Esophagus muscularis mucosa (tissue), 4 donors: ENCODE data around the gene HLA-DRB5. TPM values are rescaled to one million over a fixed set of nuclear protein-coding genes. Genes with fewer than 3 reads are reported as not detected.
A peak's percentile ranks its signal among the peaks of the same experiment; 100 is the strongest.
"Not testable (repeated sequence)": the region's sequence is repeated elsewhere in the genome, so short reads cannot be mapped to it uniquely, and the experiment has no call there.

Experiments
- DNase-seq: peaks from one replicate; pipeline ENCODE4 v3.0.0-alpha.2; 2017; ENCODE audit errors: extremely low spot score
- H3K27ac ChIP-seq, 4 donors: fragments of 200-600 bp; sonication (generic); replicated peaks in 1 of 4; 1 replicate in 3 of 4; 2 replicates in 1 of 4; pipeline ENCODE4 v1.5.1; 2016 to 2019; ENCODE audit warnings: mild to moderate bottlenecking in 1 of 4
- H3K27me3 ChIP-seq, 4 donors: fragments of 200-600 bp; sonication (generic); one replicate each; pipeline versions ENCODE4 v1.5.1 to v1.6.0; 2016 to 2019
- H3K36me3 ChIP-seq, 4 donors: fragments of 200-600 bp; sonication (generic); one replicate each; pipeline ENCODE4 v1.5.1; 2016 to 2019
- H3K4me1 ChIP-seq, 4 donors: fragments of 200-600 bp; sonication (generic); one replicate each; pipeline ENCODE4 v1.5.1; 2016 to 2019
- H3K4me3 ChIP-seq, 4 donors: fragments of 200-600 bp; sonication (generic); 1 replicate in 2 of 4; 2 replicates in 2 of 4; pipeline ENCODE4 v1.5.1; 2016 to 2019; ENCODE audit warnings: mild to moderate bottlenecking in 4 of 4, moderate library complexity in 1 of 4
- H3K9me3 ChIP-seq, 4 donors: fragments of 200-600 bp; sonication (generic); 1 replicate in 3 of 4; 2 replicates in 1 of 4; pipeline ENCODE4 v1.5.1; 2016 to 2019
- EP300 ChIP-seq: sonication (generic); formaldehyde crosslinking; IDR thresholded peaks from one replicate; pipeline ENCODE4 v1.6.1; 2017; ENCODE audit warnings: antibody characterized with exemption
- POLR2A ChIP-seq: fragments of 450-650 bp; IDR thresholded peaks from one replicate; pipeline ENCODE4 v1.6.1; 2017; ENCODE audit warnings: antibody characterized with exemption, moderate library complexity, mild to moderate bottlenecking, low read depth
- POLR2AphosphoS5 ChIP-seq, 2 donors: sonication (generic); formaldehyde crosslinking; IDR thresholded peaks; one replicate each; pipeline ENCODE4 v1.6.1; 2017; ENCODE audit warnings: antibody characterized with exemption in 2 of 2
- WGBS: methylation state at CpG from one replicate; pipeline ENCODE4 v1.1.5; 2018; 5-methylcytosine and 5-hydroxymethylcytosine counted together
- intact Hi-C: fragments of 100-400 bp; cut with DNase I; formaldehyde crosslinking; loops from one replicate; pipeline ENCODE4 v1.15.1; 2023
- small RNA-seq, 3 donors: library from RNA; depleted of rRNA; stranded (forward); fragments of <200 nt; gene quantifications; one replicate each; pipeline ENCODE3, GENCODE V24; 2016
- total RNA-seq, 4 donors: library from RNA; depleted of rRNA; stranded (reverse); fragments of >200 nt; gene quantifications; one replicate each; pipeline versions ENCODE4 v1.1.0 to v1.2.1, GENCODE V29; 2016
- TF ChIP-seq, protein P1 (sequence below), 3 experiments: fragments of 200-600 bp in 2 of 3; fragments of 450-650 bp in 1 of 3; sonication (generic) in 2 of 3; IDR thresholded peaks; one replicate each; pipeline ENCODE4 v1.5.1; 2017 to 2019; ENCODE audit warnings: antibody characterized with exemption in 3 of 3, mild to moderate bottlenecking in 2 of 3, moderate library complexity in 1 of 3

HLA-DRB5 gene
- total RNA-seq, 4 donors from 2014 or later: 0.83 to 71.0 (median 7.2) TPM

DNA sequence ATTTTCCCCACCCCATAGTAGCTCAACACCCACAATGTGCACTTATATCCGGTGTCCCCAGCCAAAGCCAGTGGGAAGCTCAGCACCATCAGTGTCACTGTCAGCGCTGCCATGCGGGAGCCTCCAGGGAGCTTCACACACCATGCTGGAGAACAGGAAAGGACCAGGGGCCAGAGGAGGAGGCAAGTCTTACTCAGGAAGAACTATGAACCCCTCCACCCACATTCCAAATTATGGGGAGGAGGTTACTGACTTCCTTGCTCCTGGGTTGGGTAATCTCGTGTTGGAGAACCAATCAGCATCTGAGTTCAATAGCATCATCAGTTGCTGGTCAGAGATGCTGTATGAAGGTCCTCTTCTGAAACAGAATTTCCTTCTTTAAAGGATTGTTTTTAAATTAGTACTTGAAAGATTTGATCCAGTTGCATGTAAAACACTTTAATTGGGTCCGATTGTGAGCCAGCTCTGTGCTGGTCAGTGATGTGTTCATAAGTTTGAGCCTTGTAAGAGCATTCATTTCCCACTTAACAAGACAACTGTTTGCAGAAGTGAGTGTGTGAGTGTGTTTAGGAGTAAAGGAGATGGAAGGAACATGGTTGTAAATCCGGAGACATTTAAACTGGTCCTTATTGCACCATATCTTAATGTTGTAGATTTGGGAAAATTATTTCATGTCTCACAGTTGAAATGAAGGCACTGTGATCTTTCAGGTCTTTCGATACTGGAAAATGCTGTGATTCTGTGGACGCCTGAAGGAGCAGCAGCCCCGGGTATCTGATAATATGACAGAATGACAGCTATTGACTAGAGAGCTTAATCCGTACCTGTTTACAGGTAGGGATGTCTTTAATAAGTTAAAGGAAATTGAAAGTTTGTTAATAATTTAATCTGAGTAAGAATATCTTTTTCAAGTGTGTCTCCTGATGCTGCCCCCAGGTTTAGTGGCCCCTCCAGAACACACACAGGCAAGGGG lies 56.4 kb downstream of the HLA-DRB5 start:
- H3K36me3 ChIP-seq, intact Hi-C loops, DNase-seq, H3K4me1 ChIP-seq, H3K4me3 ChIP-seq, H3K9me3 ChIP-seq: not testable (repeated sequence)
- Histone ChIP-seq H3K27me3 (peaks cover 0 to 13% (median 0%) of the 10 kb centered on the region in 4 donors), H3K27ac (peak overlapping the region in 3 of 4 donors; percentile 53 to 65 (median 57))
- TF ChIP-seq POLR2AphosphoS5 (IDR thresholded peaks at IDR 0.05): peak in 1 of 2 donors; percentile 27
- WGBS: 49% methylated on average over 10 of the region's 10 CpGs

DNA sequence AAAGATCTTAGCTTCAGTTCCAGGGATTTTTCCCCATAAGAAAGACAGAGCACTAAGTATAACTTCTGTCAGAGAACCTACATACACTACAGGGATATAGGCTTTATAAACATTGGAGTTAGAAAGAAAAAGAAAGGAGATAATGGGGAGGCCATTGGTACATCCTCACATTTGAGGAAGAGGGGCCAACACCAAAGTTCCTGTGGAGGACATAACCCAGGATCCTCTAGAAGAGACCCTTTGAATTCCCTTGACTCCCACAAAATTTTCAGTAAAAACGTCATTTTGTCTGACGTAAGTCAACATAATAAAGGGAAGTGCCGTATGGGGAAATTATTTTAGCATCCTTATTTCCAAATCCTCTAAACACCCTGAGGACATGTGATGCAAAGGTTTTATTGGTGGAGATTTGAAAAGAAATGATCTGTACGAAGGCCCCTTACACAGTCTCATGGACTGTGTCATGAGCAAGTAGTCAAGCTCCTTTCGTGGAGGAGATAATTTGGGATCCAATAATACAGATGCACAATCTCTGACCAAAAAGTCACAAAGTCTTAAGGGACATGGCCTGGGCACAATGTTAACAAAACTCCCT lies 57.2 kb downstream of the HLA-DRB5 start:
- peak overlapping the region in 2 of 4 donors; percentile 43 to 53 for H3K27ac ChIP-seq
- no peak overlapping the region for H3K4me3 ChIP-seq
- H3K27me3 ChIP-seq: peaks cover 0 to 13% (median 0%) of the 10 kb centered on the region in 4 donors
- intact Hi-C loops: no loop called here
- no peaks in the 10 kb centered on the region for H3K4me1 ChIP-seq
- H3K9me3 ChIP-seq: no peaks in the 10 kb centered on the region
- TF ChIP-seq EP300 (no peak), POLR2AphosphoS5 (IDR thresholded peaks at IDR 0.05) (no peak), POLR2A (no peak)
- TF ChIP-seq, protein P1, sequence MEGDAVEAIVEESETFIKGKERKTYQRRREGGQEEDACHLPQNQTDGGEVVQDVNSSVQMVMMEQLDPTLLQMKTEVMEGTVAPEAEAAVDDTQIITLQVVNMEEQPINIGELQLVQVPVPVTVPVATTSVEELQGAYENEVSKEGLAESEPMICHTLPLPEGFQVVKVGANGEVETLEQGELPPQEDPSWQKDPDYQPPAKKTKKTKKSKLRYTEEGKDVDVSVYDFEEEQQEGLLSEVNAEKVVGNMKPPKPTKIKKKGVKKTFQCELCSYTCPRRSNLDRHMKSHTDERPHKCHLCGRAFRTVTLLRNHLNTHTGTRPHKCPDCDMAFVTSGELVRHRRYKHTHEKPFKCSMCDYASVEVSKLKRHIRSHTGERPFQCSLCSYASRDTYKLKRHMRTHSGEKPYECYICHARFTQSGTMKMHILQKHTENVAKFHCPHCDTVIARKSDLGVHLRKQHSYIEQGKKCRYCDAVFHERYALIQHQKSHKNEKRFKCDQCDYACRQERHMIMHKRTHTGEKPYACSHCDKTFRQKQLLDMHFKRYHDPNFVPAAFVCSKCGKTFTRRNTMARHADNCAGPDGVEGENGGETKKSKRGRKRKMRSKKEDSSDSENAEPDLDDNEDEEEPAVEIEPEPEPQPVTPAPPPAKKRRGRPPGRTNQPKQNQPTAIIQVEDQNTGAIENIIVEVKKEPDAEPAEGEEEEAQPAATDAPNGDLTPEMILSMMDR (IDR thresholded peaks at IDR 0.05): no peak
- 64% methylated on average over 5 of the region's 5 CpGs for WGBS
- DNase-seq: no peak
- no peaks in the 10 kb centered on the region for H3K36me3 ChIP-seq

DNA sequence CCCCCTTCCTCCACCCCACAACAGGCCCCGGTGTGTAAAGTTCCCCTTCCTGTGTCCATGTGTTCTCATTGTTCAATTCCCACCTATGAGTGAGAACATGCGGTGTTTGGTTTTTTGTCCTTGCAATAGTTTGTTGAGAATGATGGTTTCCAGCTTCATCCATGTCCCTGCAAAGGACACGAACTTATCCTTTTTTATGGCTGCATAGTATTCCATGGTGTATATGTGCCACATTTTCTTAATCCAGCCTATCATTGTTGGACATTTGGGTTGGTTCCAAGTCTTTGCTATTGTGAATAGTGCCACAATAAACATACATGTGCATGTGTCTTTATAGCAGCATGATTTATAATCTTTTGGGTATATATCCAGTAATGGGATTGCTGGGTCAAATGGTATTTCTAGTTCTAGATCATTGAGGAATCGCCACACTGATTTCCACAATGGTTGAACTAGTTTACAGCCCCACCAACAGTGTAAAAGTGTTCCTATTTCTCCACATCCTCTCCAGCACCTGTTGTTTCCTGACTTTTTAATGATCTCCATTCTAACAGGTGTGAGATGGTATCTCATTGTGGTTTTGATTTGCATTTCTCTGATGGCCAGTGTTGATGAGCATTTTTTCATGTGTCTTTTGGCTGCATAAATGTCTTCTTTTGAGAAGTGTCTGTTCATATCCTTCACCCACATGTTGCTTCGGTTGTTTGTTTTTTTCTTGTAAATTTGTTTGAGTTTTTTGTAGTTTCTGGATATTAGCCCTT lies 62.2 kb downstream of the HLA-DRB5 start:
- H3K9me3 ChIP-seq, H3K4me1 ChIP-seq, intact Hi-C loops, H3K27ac ChIP-seq, DNase-seq, H3K36me3 ChIP-seq, H3K4me3 ChIP-seq: not testable (repeated sequence)
- whole genome bisulfite sequencing: 28% methylated on average over 4 of the region's 5 CpGs
- peaks cover 0 to 14% (median 0%) of the 10 kb centered on the region in 4 donors for H3K27me3 ChIP-seq

Small RNA genes lying within 50 kb of the gene (small RNA-seq; reads per million reads assigned to genes)
- 0 reads per million in 3 donors for gene RNU1-61P

Other genes starting within 250 kb of the HLA-DRB5 start
- gene TSBP1, start 158.4 kb downstream of the HLA-DRB5 start, total RNA-seq: not detected
- gene BTNL2, start 123.1 kb downstream of the HLA-DRB5 start, total RNA-seq: not detected
- 100 to 1,000 TPM in 3 of 4 donors, 10 to 100 TPM in 1; 93.9 to 223 (median 113) TPM for gene HLA-DRA, start 90.4 kb downstream of the HLA-DRB5 start, total RNA-seq
- gene HLA-DRB1, start 59.6 kb upstream of the HLA-DRB5 start, total RNA-seq: 10 to 100 TPM; 28.2 to 93.2 (median 49.1) TPM
- gene HLA-DQA1, start 107.1 kb upstream of the HLA-DRB5 start, total RNA-seq: 1 to 10 TPM in 3 of 4 donors, under 1 TPM in 1; 0.97 to 8.4 (median 5.1) TPM
- gene HLA-DQB1, start 136.4 kb upstream of the HLA-DRB5 start, total RNA-seq: 1 to 10 TPM in 2 of 4 donors, under 1 TPM in 1, not detected in 1; 0.71 to 5.8 (median 4.8) TPM
- gene HLA-DQA2, start 211.1 kb upstream of the HLA-DRB5 start, total RNA-seq: 1 to 10 TPM in 1 of 4 donors, under 1 TPM in 2, not detected in 1; 0.40 to 3.2 (median 0.42) TPM
- 1 to 10 TPM in 2 of 4 donors, under 1 TPM in 2; 0.33 to 1.7 (median 0.86) TPM for gene HLA-DQB2, start 233.2 kb upstream of the HLA-DRB5 start, total RNA-seq